Heart left ventricle (tissue), 16 donors: Measurements from ENCODE around the gene SPATA33. TPM values are rescaled to one million over a fixed set of nuclear protein-coding genes. Genes with fewer than 3 reads are reported as not detected.
A peak's percentile ranks its signal among the peaks of the same experiment; 100 is the strongest.

Experiments
- ATAC-seq, 4 donors: fragments of 200-7000 bp; cut with Tn5 transposase; one replicate each; pipeline ENCODE4 v1.9.1; 2020 to 2022; ENCODE audit warnings: moderate library complexity in 4 of 4, mild to moderate bottlenecking in 3 of 4, moderate number of reproducible peaks in 1 of 4
- DNase-seq, 5 donors: peaks; one replicate each; pipeline ENCODE4 v3.0.0-alpha.2; 2020
- H3K27ac ChIP-seq, 12 donors: fragments of 200-600 bp; sonication (generic) in 4 of 12; one replicate each; pipeline versions ENCODE4 v1.5.0 to v1.8.0; 2016 to 2022; ENCODE audit warnings: mild to moderate bottlenecking in 2 of 12
- H3K27me3 ChIP-seq, 9 donors: fragments of 200-600 bp; sonication (generic) in 2 of 9; one replicate each; pipeline versions ENCODE4 v1.5.1 to v1.8.0; 2016 to 2022; ENCODE audit warnings: mild to moderate bottlenecking in 3 of 9
- H3K36me3 ChIP-seq, 9 donors: fragments of 200-600 bp; sonication (generic) in 2 of 9; one replicate each; pipeline versions ENCODE4 v1.5.0 to v1.8.0; 2018 to 2022; ENCODE audit warnings: mild to moderate bottlenecking in 2 of 9
- H3K4me1 ChIP-seq, 12 donors: fragments of 200-600 bp; sonication (generic) in 4 of 12; one replicate each; pipeline versions ENCODE4 v1.5.0 to v1.8.0; 2016 to 2022; ENCODE audit warnings: mild to moderate bottlenecking in 3 of 12
- H3K4me3 ChIP-seq, 12 donors: fragments of 200-600 bp; sonication (generic) in 4 of 12; one replicate each; pipeline versions ENCODE4 v1.5.0 to v1.8.0; 2017 to 2022; ENCODE audit warnings: mild to moderate bottlenecking in 9 of 12, moderate library complexity in 4 of 12
- H3K9me3 ChIP-seq, 12 donors: fragments of 200-600 bp; sonication (generic) in 4 of 12; one replicate each; pipeline versions ENCODE4 v1.5.0 to v1.8.0; 2016 to 2022; ENCODE audit warnings: mild to moderate bottlenecking in 1 of 12
- CTCF ChIP-seq, 12 donors: fragments of 200-600 bp; sonication (generic) in 4 of 12; IDR thresholded peaks; one replicate each; pipeline versions ENCODE4 v1.5.0 to v1.8.0; 2018 to 2022; ENCODE audit warnings: antibody characterized with exemption in 12 of 12, mild to moderate bottlenecking in 5 of 12
- POLR2A ChIP-seq, 2 donors: fragments of 450-650 bp; IDR thresholded peaks; one replicate each; pipeline ENCODE4 v1.6.1; 2017; ENCODE audit warnings: antibody characterized with exemption in 2 of 2, mild to moderate bottlenecking in 2 of 2, moderate library complexity in 2 of 2
- WGBS, 4 donors: extraction: QIAGEN DNeasy Blood & Tissue Kit in 2 of 4; methylation state at CpG; one replicate each; pipeline versions ENCODE4 v1.1.5 to v1.1.7; 2013 to 2018; 5-methylcytosine and 5-hydroxymethylcytosine counted together
- intact Hi-C, 10 donors: fragments of 100-400 bp; cut with DNase I; formaldehyde crosslinking; loops; one replicate each; pipeline versions ENCODE4 v1.11.1 to v1.14.2; 2022
- polyA plus RNA-seq, 2 donors: library from polyadenylated mRNA; stranded (reverse); fragments of 200-250 nt; gene quantifications; one replicate each; pipeline ENCODE4 v1.2.3, GENCODE V29; 2013
- total RNA-seq, 9 donors: library from RNA; depleted of rRNA in 2 of 9; stranded (reverse); fragments of >200 nt in 2 of 9; fragmentation: NEBNext Ultra II Directional in 3 of 9; extraction: Animal tissue kit (Norgen Biotek cat#: 25700) in 3 of 9; gene quantifications; one replicate each; pipeline versions ENCODE4 v1.1.0 to v1.2.4, GENCODE V29; 2016 to 2023
- donor health status: ischemic (EF 13 %, LVEDD 7.1; RV severe dilation, severe dysfunction).
- donor health status: healthy with polysubstance abuse.
- donor health status: DM: no; HTN: yes; CAD: no.
- donor health status: DM: no; HTN: no; CAD: no.
- donor health status: ischemic (EF 25% LVEDD 6.9; RV normal size, moderate dysfunction).
- donor health status: ischemic (EF 25% LVEDD 5.7; RV mildly dilated, moderate dysfunction).
- donor health status: healthy.
- donor health status: DM: yes; HTN: yes; CAD: no.
- donor health status: ischemic (EF 35%, LVEDD 5.7; RV mildly dilated, moderate dysfunction).
- donor health status: nonischemic (EF 11% LVEDD 7.7; RV severe dilation, severe dysfunction).
- donor health status: DM: yes; HTN: yes; CAD: no.
- donor health status: PGD.
- donor health status: ischemic (EF 29% LVEDD 5.4; RV normal size, mild dysfunction).
- donor health status: nonischemic (EF 23%, LVEDD 6.1; RV moderate dilation, normal function).

Gene SPATA33
- total and polyA plus RNA-seq, 11 donors = 0.94 to 5.1 (median 3.0) TPM

DNA sequence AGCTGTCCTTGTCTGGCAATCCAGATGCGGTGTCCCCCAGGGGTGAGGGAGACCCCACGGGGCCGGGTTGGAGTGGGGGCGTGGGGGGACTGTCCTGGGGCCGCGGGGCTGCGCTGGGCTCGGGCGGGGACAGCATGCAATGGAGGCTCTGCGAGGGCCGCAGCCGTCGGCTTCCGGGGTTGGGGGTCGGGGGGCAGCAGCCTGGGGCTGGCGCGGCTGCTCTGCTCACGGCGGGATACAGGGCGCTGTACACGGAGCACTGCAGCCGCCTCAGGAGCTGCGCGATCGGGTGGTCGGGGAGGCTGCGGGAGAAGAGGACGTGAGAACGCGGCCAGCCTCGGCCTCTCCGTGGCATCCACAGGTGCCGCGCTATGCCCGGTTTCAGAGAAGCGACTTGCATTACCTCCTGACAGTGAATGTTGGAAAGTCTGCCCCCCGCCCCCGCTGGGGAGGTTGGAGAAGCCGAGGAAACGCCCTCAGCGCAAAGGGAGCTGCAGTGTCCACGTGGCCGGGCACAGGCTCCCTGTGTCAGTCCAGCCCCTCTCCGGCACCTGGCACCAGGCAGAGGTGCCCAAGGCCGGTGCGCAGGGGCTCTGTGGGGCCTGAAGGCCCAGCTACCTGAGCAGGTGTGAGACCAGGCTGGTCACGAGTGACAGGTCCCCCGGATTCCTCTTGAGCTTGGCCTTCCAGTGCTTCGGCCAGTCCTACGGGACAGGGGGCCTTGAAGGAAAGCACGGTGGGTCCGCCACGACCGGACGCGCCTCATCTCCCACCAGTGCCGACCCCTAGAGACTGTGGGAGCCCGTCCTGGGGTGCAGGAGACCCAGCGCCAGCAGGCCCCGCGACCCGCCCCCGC is 53.3 kb downstream of the SPATA33 start:
- DNase-seq (no peak), ATAC-seq (no peak)
- no peak overlapping the region for H3K4me3 ChIP-seq
- TF ChIP-seq POLR2A (IDR thresholded peaks at IDR 0.05) = no peak
- no peak for TF ChIP-seq CTCF (IDR thresholded peaks at IDR 0.05)
- H3K4me1 ChIP-seq = peaks cover 0 to 17% (median 3%) of the 10 kb centered on the region in 12 donors
- H3K27me3 ChIP-seq = peaks cover 0 to 4% (median 0%) of the 10 kb centered on the region in 9 donors
- intact Hi-C loops = no loop called here
- peaks cover 0 to 8% (median 0%) of the 10 kb centered on the region in 9 donors for H3K36me3 ChIP-seq
- no peak overlapping the region for H3K27ac ChIP-seq
- no peaks in the 10 kb centered on the region for H3K9me3 ChIP-seq
- WGBS, 4 donors = 81 to 86% (median 82%) methylated on average over 32 to 63 of the region's 63 CpGs

DNA sequence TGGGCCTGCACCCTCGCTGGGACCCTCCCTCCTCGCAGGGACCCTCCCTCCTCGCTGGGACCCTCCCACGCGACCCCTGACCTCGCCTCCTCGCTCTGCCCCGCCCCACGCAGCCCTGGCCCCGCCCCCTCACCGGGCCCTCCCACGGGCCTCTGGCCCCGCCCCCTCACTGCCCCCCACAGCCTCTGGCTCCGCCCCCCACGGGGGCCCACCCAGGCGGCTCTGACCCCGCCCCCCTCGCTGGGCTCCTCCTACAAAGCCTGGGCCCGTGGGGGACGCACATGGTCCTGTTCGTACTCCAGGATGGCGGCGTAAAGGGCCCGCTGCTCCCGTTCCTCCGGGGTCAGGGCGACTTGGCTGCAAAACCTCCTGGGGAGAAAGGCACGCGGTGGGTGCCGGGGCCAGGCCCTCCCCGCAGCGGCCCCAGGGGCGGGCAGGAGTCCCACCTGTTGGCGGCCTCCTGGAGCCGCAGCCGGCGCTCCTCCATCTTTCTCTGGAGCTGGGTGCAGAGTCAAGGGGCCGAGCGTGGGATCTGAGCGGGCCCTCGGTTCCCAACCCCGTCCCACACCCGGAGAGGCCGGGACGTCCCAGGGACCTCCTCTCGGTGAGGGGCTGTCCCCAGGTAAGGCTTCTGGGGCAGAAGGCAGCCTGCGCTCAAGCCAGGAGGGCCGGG is 54.1 kb downstream of the SPATA33 start:
- no peak overlapping the region for H3K27ac ChIP-seq
- ATAC-seq (peak in 3 of 4 donors; percentile 34 to 62 (median 40)), DNase-seq (peak in 2 of 5 donors; percentile 38 to 40)
- H3K4me1 ChIP-seq = peaks cover 0 to 13% (median 0%) of the 10 kb centered on the region in 12 donors
- peak overlapping the region in 6 of 12 donors; percentile 8 to 56 (median 23) for H3K4me3 ChIP-seq
- H3K27me3 ChIP-seq = peaks cover 0 to 4% (median 0%) of the 10 kb centered on the region in 9 donors
- TF ChIP-seq POLR2A (IDR thresholded peaks at IDR 0.05) = no peak
- TF ChIP-seq CTCF (IDR thresholded peaks at IDR 0.05) = no peak
- H3K36me3 ChIP-seq = peaks cover 0 to 8% (median 0%) of the 10 kb centered on the region in 9 donors
- 13 to 18% (median 13%) methylated on average over 17 to 48 of the region's 48 CpGs for WGBS, 4 donors
- H3K9me3 ChIP-seq = no peaks in the 10 kb centered on the region
- intact Hi-C loops = no loop called here

- peaks cover 0 to 8% (median 0%) of the 10 kb centered on the region in 9 donors for H3K36me3 ChIP-seq
- TF ChIP-seq POLR2A (IDR thresholded peaks at IDR 0.05) (no peak), CTCF (IDR thresholded peaks at IDR 0.05) (no peak)
- WGBS, 4 donors = 26 to 39% (median 33%) methylated on average over 15 to 22 of the region's 22 CpGs
- DNase-seq (no peak), ATAC-seq (no peak)
- H3K4me1 ChIP-seq = peaks cover 0 to 13% (median 0%) of the 10 kb centered on the region in 12 donors
- H3K9me3 ChIP-seq = no peaks in the 10 kb centered on the region
- intact Hi-C loops = no loop called here
- H3K4me3 ChIP-seq = peak overlapping the region in 4 of 12 donors; percentile 8 to 56 (median 25)
- H3K27me3 ChIP-seq = peaks cover 0 to 4% (median 0%) of the 10 kb centered on the region in 9 donors
- H3K27ac ChIP-seq = no peak overlapping the region
Observed at GRCh38 chr16:89712274-89712781, 54.7 kb downstream of the SPATA33 start.

- H3K27me3 ChIP-seq = peaks cover 0 to 4% (median 0%) of the 10 kb centered on the region in 9 donors
- no peaks in the 10 kb centered on the region for H3K36me3 ChIP-seq
- no peak overlapping the region for H3K4me3 ChIP-seq
- no peak for ATAC-seq
- TF ChIP-seq CTCF (IDR thresholded peaks at IDR 0.05) (no peak), POLR2A (IDR thresholded peaks at IDR 0.05) (no peak)
- intact Hi-C loops = no loop called here
- 91 to 96% (median 94%) methylated on average over 12 to 15 of the region's 15 CpGs for WGBS, 4 donors
- no peaks in the 10 kb centered on the region for H3K9me3 ChIP-seq
- H3K27ac ChIP-seq = no peak overlapping the region
- H3K4me1 ChIP-seq = peaks cover 0 to 36% (median 10%) of the 10 kb centered on the region in 12 donors
- no peak for DNase-seq
Observed at GRCh38 chr16:89716493-89716892, 58.9 kb downstream of the SPATA33 start.
